ENCODE measurements around the gene WARS2. TPM values are rescaled to one million over a fixed set of nuclear protein-coding genes. Genes with fewer than 3 reads are reported as not detected.

WARS2 gene
- total RNA-seq, 2 donors from 2014 or later, result 30.3 to 31.1 TPM

- H3K4me3 Mint-ChIP-seq, result no peak overlapping the region
Measured at GRCh38 chr1:118985640-118986554, 154.6 kb downstream of the WARS2 start.

GRCh38 chr1:118984722-118985639 is 155.5 kb downstream of the WARS2 start:
- ATAC-seq (no peak), DNase-seq (no peak)
- Mint-ChIP-seq H3K4me3 (no peak overlapping the region), H3K27me3 (peaks cover 92% of the 10 kb centered on the region), H3K36me3 (ENCODE audit: low read depth) (peaks cover 6% of the 10 kb centered on the region), H3K27ac (peak overlapping the region; percentile 24), H3K4me1 (peaks cover 2% of the 10 kb centered on the region)
- H3K9me3 ChIP-seq (ENCODE audit: control insufficient read depth, low read length, poor library complexity, severe bottlenecking), result no peaks in the 10 kb centered on the region

More at GRCh38 chr1:118985640-118986554, 154.6 kb downstream of the WARS2 start:
- no peaks in the 10 kb centered on the region for H3K9me3 ChIP-seq (ENCODE audit: control insufficient read depth, low read length, poor library complexity, severe bottlenecking)
- DNase-seq (no peak), ATAC-seq (no peak)
- H3K27ac Mint-ChIP-seq, result peak overlapping the region; percentile 27
- peaks cover 6% of the 10 kb centered on the region for H3K36me3 Mint-ChIP-seq (ENCODE audit: low read depth)
- peaks cover 91% of the 10 kb centered on the region for H3K27me3 Mint-ChIP-seq
- H3K4me1 Mint-ChIP-seq, result peaks cover 2% of the 10 kb centered on the region

GRCh38 chr1:118984086-118984721 is 156.2 kb downstream of the WARS2 start:
- H3K27ac Mint-ChIP-seq, result peak overlapping the region; percentile 24

GRCh38 chr1:118983558-118984041 is 156.9 kb downstream of the WARS2 start:
- Mint-ChIP-seq H3K4me3 (no peak overlapping the region), H3K36me3 (ENCODE audit: low read depth) (peaks cover 6% of the 10 kb centered on the region), H3K4me1 (peaks cover 2% of the 10 kb centered on the region), H3K27ac (no peak overlapping the region), H3K27me3 (peaks cover 88% of the 10 kb centered on the region)
- no peaks in the 10 kb centered on the region for H3K9me3 ChIP-seq (ENCODE audit: control insufficient read depth, low read length, poor library complexity, severe bottlenecking)
- no peak for DNase-seq
- ATAC-seq, result no peak

More at GRCh38 chr1:118984086-118984721, 156.2 kb downstream of the WARS2 start:
- Mint-ChIP-seq H3K36me3 (ENCODE audit: low read depth) (peaks cover 6% of the 10 kb centered on the region), H3K4me1 (peaks cover 2% of the 10 kb centered on the region), H3K27me3 (peaks cover 89% of the 10 kb centered on the region), H3K4me3 (no peak overlapping the region)
- H3K9me3 ChIP-seq (ENCODE audit: control insufficient read depth, low read length, poor library complexity, severe bottlenecking), result no peaks in the 10 kb centered on the region
- no peak for DNase-seq
- ATAC-seq, result no peak

- H3K27ac Mint-ChIP-seq, result no peak overlapping the region
- ATAC-seq (no peak), DNase-seq (no peak)
- peaks cover 88% of the 10 kb centered on the region for H3K27me3 Mint-ChIP-seq
- H3K36me3 Mint-ChIP-seq (ENCODE audit: low read depth), result peaks cover 6% of the 10 kb centered on the region
- peaks cover 2% of the 10 kb centered on the region for H3K4me1 Mint-ChIP-seq
- H3K9me3 ChIP-seq (ENCODE audit: control insufficient read depth, low read length, poor library complexity, severe bottlenecking), result no peaks in the 10 kb centered on the region
- H3K4me3 Mint-ChIP-seq, result no peak overlapping the region
Measured at GRCh38 chr1:118982821-118983557, 157.5 kb downstream of the WARS2 start.

GRCh38 chr1:118982266-118982665 is 158.2 kb downstream of the WARS2 start:
- peaks cover 2% of the 10 kb centered on the region for H3K4me1 Mint-ChIP-seq
- H3K36me3 Mint-ChIP-seq (ENCODE audit: low read depth), result peaks cover 6% of the 10 kb centered on the region
- no peak overlapping the region for H3K4me3 Mint-ChIP-seq
- H3K27ac Mint-ChIP-seq, result no peak overlapping the region
- ATAC-seq (no peak), DNase-seq (no peak)
- H3K9me3 ChIP-seq (ENCODE audit: control insufficient read depth, low read length, poor library complexity, severe bottlenecking), result no peaks in the 10 kb centered on the region
- peaks cover 91% of the 10 kb centered on the region for H3K27me3 Mint-ChIP-seq

- ATAC-seq (no peak), DNase-seq (no peak)
- peaks cover 2% of the 10 kb centered on the region for H3K4me1 Mint-ChIP-seq
- peaks cover 5% of the 10 kb centered on the region for H3K36me3 Mint-ChIP-seq (ENCODE audit: low read depth)
- H3K4me3 Mint-ChIP-seq, result no peak overlapping the region
- peaks cover 86% of the 10 kb centered on the region for H3K27me3 Mint-ChIP-seq
- H3K9me3 ChIP-seq (ENCODE audit: control insufficient read depth, low read length, poor library complexity, severe bottlenecking), result no peaks in the 10 kb centered on the region
- no peak overlapping the region for H3K27ac Mint-ChIP-seq
Measured at GRCh38 chr1:118981436-118981835, 159.0 kb downstream of the WARS2 start.

Other genes with a start within 250 kb of the WARS2 start
- not detected for gene TBX15, start 152.3 kb downstream of the WARS2 start, total RNA-seq
- gene HAO2, start 228.1 kb upstream of the WARS2 start, total RNA-seq, result not detected